Right hindlimb (tissue), 1 donor: ENCODE results near the gene VRK1.

Experiments
- DNase-seq: peaks from one replicate; pipeline ENCODE4 v3.0.0-alpha.2; 2018

Gene VRK1

DNA sequence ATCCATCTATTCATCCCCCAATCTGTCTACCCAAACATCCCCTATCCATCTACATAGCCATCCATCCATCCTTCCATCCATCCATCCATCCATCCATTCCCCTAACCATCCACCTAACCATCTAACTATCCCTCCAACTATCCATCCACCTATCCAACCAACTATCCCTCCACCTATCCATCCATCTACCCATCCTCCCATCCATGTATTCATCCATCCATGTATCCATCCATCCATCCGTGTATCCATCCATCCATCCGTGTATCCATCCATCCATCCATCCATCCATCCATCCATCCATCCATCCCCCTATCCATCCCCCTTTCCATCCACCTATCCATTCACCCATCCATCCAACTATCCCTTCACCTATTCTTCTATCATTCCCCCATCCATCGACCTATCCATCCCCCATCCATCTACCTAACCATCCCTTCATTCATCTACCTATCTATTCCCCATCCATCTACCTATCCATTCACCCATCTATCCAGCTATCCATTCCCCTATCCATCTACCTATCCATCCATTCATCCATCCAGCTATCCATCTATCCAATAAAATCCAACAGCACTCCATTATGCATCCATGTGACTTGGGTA lies 131.7 kb downstream of the VRK1 start:
- DNase-seq: no peak

DNA sequence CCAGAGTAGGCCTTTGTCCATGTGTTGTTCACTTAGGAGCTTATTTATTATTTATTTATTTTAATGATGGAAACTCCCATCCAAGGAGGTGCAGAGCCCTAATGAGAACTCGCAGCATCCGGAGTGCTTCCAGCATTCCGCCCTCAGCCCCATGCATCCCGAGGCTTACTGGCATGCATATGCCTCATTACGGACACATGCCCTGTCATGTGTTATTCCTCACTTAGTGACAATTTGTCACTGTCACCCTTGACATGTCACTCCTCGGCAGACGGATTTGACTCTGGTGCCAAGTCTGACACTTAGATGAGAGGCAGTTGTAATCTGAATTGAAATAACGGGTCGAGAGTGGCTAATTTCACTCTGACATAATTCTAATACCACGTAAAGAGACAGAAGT lies 132.8 kb downstream of the VRK1 start:
- DNase-seq: no peak

DNA sequence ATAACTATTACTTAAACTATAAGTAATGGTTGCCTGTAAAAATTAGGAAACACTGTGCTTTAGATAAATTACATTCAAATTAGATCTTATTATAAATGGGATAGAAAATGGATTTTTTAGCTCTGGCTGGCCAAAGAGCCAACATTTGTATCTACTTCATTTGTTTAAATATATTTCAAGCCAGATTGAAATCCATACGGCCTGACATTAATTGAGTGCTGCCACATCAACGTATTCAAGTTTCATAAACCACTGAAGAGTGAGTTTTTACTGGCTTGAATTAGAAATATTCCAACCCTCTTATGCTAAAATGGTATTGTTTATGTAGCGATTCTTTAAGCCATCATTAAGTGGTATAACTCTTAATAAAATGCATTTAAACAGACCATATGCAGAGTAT lies 133.3 kb downstream of the VRK1 start:
- DNase-seq: no peak
